ENCODE results near the gene UNC5B. TPM values are rescaled to one million over a fixed set of nuclear protein-coding genes. Genes with fewer than 3 reads are reported as not detected.

UNC5B gene
- total and polyA plus RNA-seq, 4 donors = 10.7 to 43.9 (median 23.5) TPM

DNA sequence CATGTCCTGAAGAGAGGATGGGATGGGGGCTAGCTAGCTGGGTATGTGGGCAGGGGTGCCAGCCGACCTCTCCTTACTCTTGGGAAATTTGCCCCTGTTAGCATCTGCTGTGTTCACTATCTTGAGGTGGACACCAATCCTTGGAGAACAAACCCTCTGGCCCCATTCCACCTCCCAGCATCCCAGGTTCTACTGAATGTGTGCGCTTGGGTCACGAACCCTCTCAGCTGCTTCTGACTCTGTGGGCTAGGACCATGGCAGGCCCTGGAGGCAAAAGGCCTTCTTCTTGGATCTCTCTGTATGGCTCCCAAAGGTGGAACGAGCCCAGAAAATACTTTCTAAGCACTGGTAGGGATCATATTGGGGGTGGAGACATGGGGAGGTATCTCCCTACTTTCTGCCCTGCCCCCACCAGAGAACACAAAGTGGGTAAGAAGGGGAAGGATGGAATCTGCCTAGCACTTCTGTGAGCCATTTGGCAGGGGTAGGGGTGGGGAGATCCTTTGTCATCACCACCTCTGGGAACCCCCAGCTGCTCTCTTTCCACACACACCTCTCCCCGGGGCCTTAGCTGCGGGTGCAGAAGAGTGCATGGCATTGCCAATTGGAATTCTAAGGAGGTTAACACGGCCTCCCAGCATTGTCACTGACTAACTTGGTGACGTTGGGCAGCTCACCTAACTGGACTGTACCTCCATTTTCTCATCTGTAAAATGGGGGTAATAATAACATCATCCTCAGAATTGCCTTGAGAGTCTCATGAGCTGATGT, 7.7 kb downstream of the UNC5B start:
- H3K36me3 ChIP-seq (ENCODE audit: control insufficient read depth, insufficient read depth, low read length) = no peaks in the 10 kb centered on the region
- peak in 1 of 6 donors; percentile 0 for DNase-seq (ENCODE audit: low read depth in 4 of 6, low spot score in 6 of 6)
- 94% methylated on average over 5 of the region's 8 CpGs for WGBS (ENCODE audit: insufficient coverage)
- peaks cover 20% of the 10 kb centered on the region for H3K27me3 ChIP-seq (ENCODE audit: control insufficient read depth, insufficient read depth, low read length)
- no peak overlapping the region for H3K27ac ChIP-seq (ENCODE audit: low read depth, low read length)
- peaks cover 39% of the 10 kb centered on the region for H3K4me1 ChIP-seq (ENCODE audit: control insufficient read depth, insufficient read depth, low read length)
- no peak overlapping the region for H3K4me3 ChIP-seq (ENCODE audit: low read depth, low read length)
- no peaks in the 10 kb centered on the region for H3K9me3 ChIP-seq (ENCODE audit: control insufficient read depth, insufficient read depth, low read length)

DNA sequence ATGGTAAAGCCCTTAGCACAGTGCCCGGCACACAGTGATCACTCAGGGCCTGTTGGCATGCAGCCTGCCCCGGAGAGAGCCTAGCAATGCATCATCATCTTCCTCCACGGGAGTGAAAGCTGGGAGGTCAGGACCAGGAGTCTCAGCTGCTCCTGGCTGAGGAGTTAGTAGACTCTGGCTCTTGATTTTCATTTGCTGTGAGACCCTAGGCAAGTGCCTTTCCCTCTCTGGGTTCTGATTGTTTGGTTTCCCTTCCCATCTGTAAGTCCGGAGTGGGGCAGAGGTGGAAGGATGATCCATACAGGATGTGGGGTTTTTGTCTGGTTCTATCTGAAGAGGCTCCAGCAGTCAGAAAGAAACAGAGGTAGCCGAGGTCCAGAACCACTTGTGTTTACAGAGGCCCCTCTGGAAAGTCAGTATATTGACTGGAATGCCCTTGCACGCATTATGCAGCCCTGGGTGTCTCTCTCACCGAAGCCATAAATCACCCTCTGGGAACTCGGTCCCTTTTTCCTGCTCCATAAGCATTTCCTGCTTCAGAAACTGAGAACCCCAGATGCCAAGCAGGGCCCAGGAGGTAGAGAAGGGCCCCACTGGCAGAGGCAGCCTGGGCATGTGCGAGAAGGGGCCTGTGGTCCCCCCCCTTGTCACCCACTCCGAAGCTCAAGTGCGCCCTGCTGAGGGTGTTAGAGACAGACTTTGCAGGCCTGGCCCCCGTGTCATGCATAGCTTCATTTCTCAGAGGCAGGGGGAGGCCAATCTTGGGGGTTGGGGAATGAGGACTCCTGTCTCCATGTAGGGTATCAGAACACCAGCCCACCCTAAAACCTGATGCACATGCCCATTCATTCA, 8.5 kb downstream of the UNC5B start:
- H3K9me3 ChIP-seq (ENCODE audit: control insufficient read depth, insufficient read depth, low read length) = no peaks in the 10 kb centered on the region
- no peaks in the 10 kb centered on the region for H3K36me3 ChIP-seq (ENCODE audit: control insufficient read depth, insufficient read depth, low read length)
- no peak overlapping the region for H3K27ac ChIP-seq (ENCODE audit: low read depth, low read length)
- H3K4me3 ChIP-seq (ENCODE audit: low read depth, low read length) = no peak overlapping the region
- H3K4me1 ChIP-seq (ENCODE audit: control insufficient read depth, insufficient read depth, low read length) = peaks cover 35% of the 10 kb centered on the region
- peaks cover 14% of the 10 kb centered on the region for H3K27me3 ChIP-seq (ENCODE audit: control insufficient read depth, insufficient read depth, low read length)
- 57% methylated on average over 9 of the region's 12 CpGs for WGBS (ENCODE audit: insufficient coverage)
- no peak for DNase-seq (ENCODE audit: low read depth in 4 of 6, low spot score in 6 of 6)

DNA sequence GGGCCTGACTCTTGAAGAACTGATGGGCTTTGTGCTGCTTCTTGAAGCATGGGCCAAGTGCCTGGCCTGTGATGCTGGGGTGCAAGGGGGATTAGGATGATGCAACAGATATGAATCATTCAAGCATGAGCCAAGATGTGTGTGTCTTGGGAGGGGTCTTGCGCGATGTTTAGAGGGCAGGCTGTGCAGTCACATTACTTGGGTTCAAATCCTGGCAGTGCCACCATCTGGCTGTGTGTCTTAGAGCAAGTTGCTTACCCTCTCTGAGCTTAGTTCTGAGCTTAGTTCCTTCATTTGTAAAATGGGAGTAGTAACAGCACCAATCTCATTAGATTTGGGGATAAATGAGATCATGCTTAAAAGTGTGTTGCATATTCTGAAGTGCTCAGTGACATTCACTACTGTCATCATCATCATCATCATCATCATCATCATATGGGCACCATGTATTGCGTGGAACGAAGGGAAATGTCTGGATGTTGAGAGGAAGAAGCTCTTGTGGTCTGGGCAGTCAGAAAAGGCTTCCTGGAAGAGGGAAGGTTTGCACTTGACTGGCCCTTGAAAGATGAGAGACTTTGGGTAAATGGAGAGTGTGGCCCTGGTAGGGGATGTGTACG, 9.3 kb downstream of the UNC5B start:
- Histone ChIP-seq H3K36me3 (ENCODE audit: control insufficient read depth, insufficient read depth, low read length) (no peaks in the 10 kb centered on the region), H3K4me3 (ENCODE audit: low read depth, low read length) (no peak overlapping the region), H3K27me3 (ENCODE audit: control insufficient read depth, insufficient read depth, low read length) (peaks cover 7% of the 10 kb centered on the region), H3K27ac (ENCODE audit: low read depth, low read length) (no peak overlapping the region), H3K9me3 (ENCODE audit: control insufficient read depth, insufficient read depth, low read length) (no peaks in the 10 kb centered on the region), H3K4me1 (ENCODE audit: control insufficient read depth, insufficient read depth, low read length) (peaks cover 27% of the 10 kb centered on the region)
- 97% methylated on average over 3 of the region's 5 CpGs for WGBS (ENCODE audit: insufficient coverage)
- DNase-seq (ENCODE audit: low read depth in 4 of 6, low spot score in 6 of 6) = no peak

DNA sequence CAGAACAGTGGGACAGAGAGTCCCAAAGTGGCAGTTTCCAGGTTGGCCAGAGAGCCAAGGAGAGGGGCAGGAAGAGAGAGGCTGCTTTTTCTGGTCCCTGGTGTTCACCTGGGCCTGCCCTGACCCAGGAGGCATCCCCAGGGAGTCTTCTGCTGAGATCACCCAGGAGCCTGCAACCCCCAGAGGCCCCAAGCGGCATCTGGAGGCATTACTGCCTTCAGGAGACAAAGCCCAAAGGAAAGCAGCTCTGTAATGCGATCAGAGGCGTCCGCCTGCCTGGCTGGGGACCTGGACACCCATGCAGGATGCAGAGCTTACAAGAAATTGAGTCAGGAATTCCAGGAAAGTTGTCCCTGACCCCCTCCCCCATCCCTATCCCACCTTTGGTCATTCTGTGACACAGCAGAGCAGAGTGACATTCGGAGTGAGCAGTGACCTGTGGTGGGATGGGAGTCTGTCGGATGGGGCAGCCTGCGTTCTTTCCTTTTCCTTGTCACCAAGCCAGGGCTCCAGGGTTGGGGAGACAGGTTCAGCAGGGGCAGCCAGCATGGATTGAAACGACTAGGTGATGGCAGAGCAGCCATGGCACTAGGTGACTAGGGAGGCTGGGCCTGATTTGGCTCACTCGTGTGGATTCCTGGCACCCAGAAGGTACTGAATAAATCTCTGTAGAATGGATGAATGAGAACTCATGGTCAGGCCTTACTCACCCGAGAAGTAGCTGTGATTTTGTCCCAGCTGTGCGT, 10.4 kb downstream of the UNC5B start:
- 66% methylated on average over 10 of the region's 11 CpGs for WGBS (ENCODE audit: insufficient coverage)
- H3K27ac ChIP-seq (ENCODE audit: low read depth, low read length) = no peak overlapping the region

GRCh38 chr10:71223347-71224058, 11.1 kb downstream of the UNC5B start:
- 95% methylated on average over 4 of the region's 4 CpGs for WGBS (ENCODE audit: insufficient coverage)

More for the DNA sequence above, 10.4 kb downstream of the UNC5B start:
- H3K9me3 ChIP-seq (ENCODE audit: control insufficient read depth, insufficient read depth, low read length) = no peaks in the 10 kb centered on the region
- DNase-seq (ENCODE audit: low read depth in 4 of 6, low spot score in 6 of 6) = no peak
- H3K27me3 ChIP-seq (ENCODE audit: control insufficient read depth, insufficient read depth, low read length) = no peaks in the 10 kb centered on the region
- H3K4me1 ChIP-seq (ENCODE audit: control insufficient read depth, insufficient read depth, low read length) = peaks cover 17% of the 10 kb centered on the region
- no peak overlapping the region for H3K4me3 ChIP-seq (ENCODE audit: low read depth, low read length)
- no peaks in the 10 kb centered on the region for H3K36me3 ChIP-seq (ENCODE audit: control insufficient read depth, insufficient read depth, low read length)

GRCh38 chr10:71225291-71226058, 13.1 kb downstream of the UNC5B start:
- H3K27me3 ChIP-seq (ENCODE audit: control insufficient read depth, insufficient read depth, low read length) = no peaks in the 10 kb centered on the region
- WGBS (ENCODE audit: insufficient coverage) = 87% methylated on average over 6 of the region's 12 CpGs
- no peaks in the 10 kb centered on the region for H3K9me3 ChIP-seq (ENCODE audit: control insufficient read depth, insufficient read depth, low read length)
- H3K4me1 ChIP-seq (ENCODE audit: control insufficient read depth, insufficient read depth, low read length) = peaks cover 21% of the 10 kb centered on the region
- H3K27ac ChIP-seq (ENCODE audit: low read depth, low read length) = no peak overlapping the region
- DNase-seq (ENCODE audit: low read depth in 4 of 6, low spot score in 6 of 6) = peak in 1 of 6 donors; percentile 56
- H3K4me3 ChIP-seq (ENCODE audit: low read depth, low read length) = no peak overlapping the region
- no peaks in the 10 kb centered on the region for H3K36me3 ChIP-seq (ENCODE audit: control insufficient read depth, insufficient read depth, low read length)

More at GRCh38 chr10:71223347-71224058, 11.1 kb downstream of the UNC5B start:
- H3K4me1 ChIP-seq (ENCODE audit: control insufficient read depth, insufficient read depth, low read length) = peaks cover 12% of the 10 kb centered on the region
- no peak overlapping the region for H3K4me3 ChIP-seq (ENCODE audit: low read depth, low read length)
- no peak for DNase-seq (ENCODE audit: low read depth in 4 of 6, low spot score in 6 of 6)
- no peaks in the 10 kb centered on the region for H3K9me3 ChIP-seq (ENCODE audit: control insufficient read depth, insufficient read depth, low read length)
- H3K27me3 ChIP-seq (ENCODE audit: control insufficient read depth, insufficient read depth, low read length) = no peaks in the 10 kb centered on the region
- H3K36me3 ChIP-seq (ENCODE audit: control insufficient read depth, insufficient read depth, low read length) = no peaks in the 10 kb centered on the region
- no peak overlapping the region for H3K27ac ChIP-seq (ENCODE audit: low read depth, low read length)

- no peaks in the 10 kb centered on the region for H3K9me3 ChIP-seq (ENCODE audit: control insufficient read depth, insufficient read depth, low read length)
- H3K27ac ChIP-seq (ENCODE audit: low read depth, low read length) = no peak overlapping the region
- H3K4me1 ChIP-seq (ENCODE audit: control insufficient read depth, insufficient read depth, low read length) = peaks cover 42% of the 10 kb centered on the region
- no peaks in the 10 kb centered on the region for H3K27me3 ChIP-seq (ENCODE audit: control insufficient read depth, insufficient read depth, low read length)
- WGBS (ENCODE audit: insufficient coverage) = 61% methylated on average over 10 of the region's 16 CpGs
- no peaks in the 10 kb centered on the region for H3K36me3 ChIP-seq (ENCODE audit: control insufficient read depth, insufficient read depth, low read length)
- no peak overlapping the region for H3K4me3 ChIP-seq (ENCODE audit: low read depth, low read length)
- DNase-seq (ENCODE audit: low read depth in 4 of 6, low spot score in 6 of 6) = no peak
These were observed 16.7 kb downstream of the UNC5B start for GRCh38 chr10:71228875-71229675.

All from spinal cord (tissue), 10 donors.